ENCODE measurements around the gene ZBTB7C. TPM values are rescaled to one million over a fixed set of nuclear protein-coding genes. Genes with fewer than 3 reads are reported as not detected.

ZBTB7C gene
- total RNA-seq, 1 donor from 2014 or later, result 0.67 TPM

GRCh38 chr18:48293954-48294898, 115.0 kb downstream of the ZBTB7C start:
- Mint-ChIP-seq H3K4me1 (ENCODE audit: unreplicated experiment) (peaks cover 6% of the 10 kb centered on the region), H3K4me3 (ENCODE audit: unreplicated experiment) (no peak overlapping the region), H3K27ac (ENCODE audit: unreplicated experiment) (no peak overlapping the region), H3K27me3 (ENCODE audit: unreplicated experiment) (peaks cover 2% of the 10 kb centered on the region), H3K36me3 (ENCODE audit: low read depth, unreplicated experiment) (no peaks in the 10 kb centered on the region), H3K9me3 (ENCODE audit: unreplicated experiment) (no peaks in the 10 kb centered on the region)
- TF ChIP-seq CTCF (IDR thresholded peaks at IDR 0.05; ENCODE audit: unreplicated experiment), result no peak
- no peak for DNase-seq (ENCODE audit: low spot score)

- Mint-ChIP-seq H3K27ac (ENCODE audit: unreplicated experiment) (no peak overlapping the region), H3K36me3 (ENCODE audit: low read depth, unreplicated experiment) (no peaks in the 10 kb centered on the region), H3K4me1 (ENCODE audit: unreplicated experiment) (peaks cover 6% of the 10 kb centered on the region), H3K4me3 (ENCODE audit: unreplicated experiment) (no peak overlapping the region), H3K9me3 (ENCODE audit: unreplicated experiment) (no peaks in the 10 kb centered on the region), H3K27me3 (ENCODE audit: unreplicated experiment) (peaks cover 2% of the 10 kb centered on the region)
- no peak for TF ChIP-seq CTCF (IDR thresholded peaks at IDR 0.05; ENCODE audit: unreplicated experiment)
- no peak for DNase-seq (ENCODE audit: low spot score)
Measured at GRCh38 chr18:48292782-48293424, 116.3 kb downstream of the ZBTB7C start.

GRCh38 chr18:48292229-48292628, 117.0 kb downstream of the ZBTB7C start:
- Mint-ChIP-seq H3K36me3 (ENCODE audit: low read depth, unreplicated experiment) (no peaks in the 10 kb centered on the region), H3K27ac (ENCODE audit: unreplicated experiment) (no peak overlapping the region), H3K9me3 (ENCODE audit: unreplicated experiment) (no peaks in the 10 kb centered on the region), H3K4me1 (ENCODE audit: unreplicated experiment) (peaks cover 6% of the 10 kb centered on the region), H3K27me3 (ENCODE audit: unreplicated experiment) (peaks cover 2% of the 10 kb centered on the region), H3K4me3 (ENCODE audit: unreplicated experiment) (no peak overlapping the region)
- no peak for DNase-seq (ENCODE audit: low spot score)
- no peak for TF ChIP-seq CTCF (IDR thresholded peaks at IDR 0.05; ENCODE audit: unreplicated experiment)

- no peaks in the 10 kb centered on the region for H3K9me3 Mint-ChIP-seq (ENCODE audit: unreplicated experiment)
- TF ChIP-seq CTCF (IDR thresholded peaks at IDR 0.05; ENCODE audit: unreplicated experiment), result no peak
- H3K4me3 Mint-ChIP-seq (ENCODE audit: unreplicated experiment), result no peak overlapping the region
- peaks cover 2% of the 10 kb centered on the region for H3K27me3 Mint-ChIP-seq (ENCODE audit: unreplicated experiment)
- no peak for DNase-seq (ENCODE audit: low spot score)
- peaks cover 6% of the 10 kb centered on the region for H3K4me1 Mint-ChIP-seq (ENCODE audit: unreplicated experiment)
- H3K36me3 Mint-ChIP-seq (ENCODE audit: low read depth, unreplicated experiment), result no peaks in the 10 kb centered on the region
- H3K27ac Mint-ChIP-seq (ENCODE audit: unreplicated experiment), result no peak overlapping the region
Measured at GRCh38 chr18:48290162-48290926, 118.8 kb downstream of the ZBTB7C start.

All from endothelial cell (in vitro differentiated cells).